ENCODE measurements around the gene SOCS6. TPM values are rescaled to one million over a fixed set of nuclear protein-coding genes. Genes with fewer than 3 reads are reported as not detected.

Gene SOCS6
- total RNA-seq, 1 donor from 2014 or later: 3.0 TPM

Other genes starting within 250 kb of the SOCS6 start
- 23.2 and 26.4 TPM in 2 replicates for gene RTTN, start 83.4 kb upstream of the SOCS6 start, total RNA-seq

All from T-helper 1 cell treated with Interleukin-12 subunit alpha and Interleukin-12 subunit beta and Interleukin-4 antibody, amounts not matched to agents 30 ng/mL and 1 ng/mL, for 36 hours (primary cell).